ENCODE results near the gene UPB1.

- TF ChIP-seq, protein P1, sequence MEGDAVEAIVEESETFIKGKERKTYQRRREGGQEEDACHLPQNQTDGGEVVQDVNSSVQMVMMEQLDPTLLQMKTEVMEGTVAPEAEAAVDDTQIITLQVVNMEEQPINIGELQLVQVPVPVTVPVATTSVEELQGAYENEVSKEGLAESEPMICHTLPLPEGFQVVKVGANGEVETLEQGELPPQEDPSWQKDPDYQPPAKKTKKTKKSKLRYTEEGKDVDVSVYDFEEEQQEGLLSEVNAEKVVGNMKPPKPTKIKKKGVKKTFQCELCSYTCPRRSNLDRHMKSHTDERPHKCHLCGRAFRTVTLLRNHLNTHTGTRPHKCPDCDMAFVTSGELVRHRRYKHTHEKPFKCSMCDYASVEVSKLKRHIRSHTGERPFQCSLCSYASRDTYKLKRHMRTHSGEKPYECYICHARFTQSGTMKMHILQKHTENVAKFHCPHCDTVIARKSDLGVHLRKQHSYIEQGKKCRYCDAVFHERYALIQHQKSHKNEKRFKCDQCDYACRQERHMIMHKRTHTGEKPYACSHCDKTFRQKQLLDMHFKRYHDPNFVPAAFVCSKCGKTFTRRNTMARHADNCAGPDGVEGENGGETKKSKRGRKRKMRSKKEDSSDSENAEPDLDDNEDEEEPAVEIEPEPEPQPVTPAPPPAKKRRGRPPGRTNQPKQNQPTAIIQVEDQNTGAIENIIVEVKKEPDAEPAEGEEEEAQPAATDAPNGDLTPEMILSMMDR (IDR thresholded peaks at IDR 0.05) = no peak
- no peak for TF ChIP-seq POLR2A (IDR thresholded peaks at IDR 0.05)
Measured at GRCh38 chr22:24497841-24498258, 2.7 kb downstream of the UPB1 start.
